ENCODE results near the gene TMEM221.

TMEM221 gene

DNA sequence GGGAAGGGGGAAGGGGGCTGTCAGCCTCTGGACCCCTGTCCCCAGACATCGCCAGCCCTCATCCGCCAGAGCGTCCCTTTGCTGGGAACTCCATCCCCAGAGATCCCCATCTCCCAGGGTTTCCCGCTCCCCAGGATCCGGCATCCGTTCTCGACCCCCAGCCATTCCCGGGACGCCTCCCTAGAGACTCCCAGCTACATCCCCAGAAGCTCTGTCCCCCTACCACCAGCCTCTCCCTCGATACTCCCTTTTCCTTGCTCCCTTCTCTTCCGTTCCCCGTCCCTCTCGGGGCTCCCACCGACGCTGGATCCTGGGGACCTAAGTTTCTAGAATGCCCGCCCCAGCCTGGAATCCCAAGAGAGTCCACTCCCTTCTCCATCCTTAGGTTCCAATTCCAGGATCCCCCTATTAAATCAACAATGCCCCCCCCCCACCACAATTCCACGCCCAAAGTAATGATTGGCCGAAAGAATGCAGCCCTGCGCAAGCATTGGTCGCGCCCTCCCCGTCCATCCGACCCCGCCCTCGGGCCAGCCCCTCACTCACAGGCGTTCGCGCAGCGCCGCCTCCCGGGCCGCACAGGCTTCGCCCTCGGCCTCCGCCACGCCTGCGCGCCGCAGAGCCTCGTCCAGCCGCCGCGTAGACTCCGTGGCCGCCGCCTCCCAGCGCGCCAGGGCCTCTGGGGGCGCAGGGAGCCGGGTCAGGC, 57.6 kb downstream of the TMEM221 start:
- Histone ChIP-seq H3K27me3 (peaks cover 13% of the 10 kb centered on the region), H3K36me3 (no peaks in the 10 kb centered on the region), H3K9me3 (no peaks in the 10 kb centered on the region), H3K4me1 (no peaks in the 10 kb centered on the region), H3K4me3 (ENCODE audit: low read depth, low read length) (peak overlapping the region; percentile 69)
- DNase-seq: peak; percentile 98
- TF ChIP-seq, protein P1, sequence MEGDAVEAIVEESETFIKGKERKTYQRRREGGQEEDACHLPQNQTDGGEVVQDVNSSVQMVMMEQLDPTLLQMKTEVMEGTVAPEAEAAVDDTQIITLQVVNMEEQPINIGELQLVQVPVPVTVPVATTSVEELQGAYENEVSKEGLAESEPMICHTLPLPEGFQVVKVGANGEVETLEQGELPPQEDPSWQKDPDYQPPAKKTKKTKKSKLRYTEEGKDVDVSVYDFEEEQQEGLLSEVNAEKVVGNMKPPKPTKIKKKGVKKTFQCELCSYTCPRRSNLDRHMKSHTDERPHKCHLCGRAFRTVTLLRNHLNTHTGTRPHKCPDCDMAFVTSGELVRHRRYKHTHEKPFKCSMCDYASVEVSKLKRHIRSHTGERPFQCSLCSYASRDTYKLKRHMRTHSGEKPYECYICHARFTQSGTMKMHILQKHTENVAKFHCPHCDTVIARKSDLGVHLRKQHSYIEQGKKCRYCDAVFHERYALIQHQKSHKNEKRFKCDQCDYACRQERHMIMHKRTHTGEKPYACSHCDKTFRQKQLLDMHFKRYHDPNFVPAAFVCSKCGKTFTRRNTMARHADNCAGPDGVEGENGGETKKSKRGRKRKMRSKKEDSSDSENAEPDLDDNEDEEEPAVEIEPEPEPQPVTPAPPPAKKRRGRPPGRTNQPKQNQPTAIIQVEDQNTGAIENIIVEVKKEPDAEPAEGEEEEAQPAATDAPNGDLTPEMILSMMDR (IDR thresholded peaks at IDR 0.05; ENCODE audit: low read depth, low read length): peak; percentile 56

DNA sequence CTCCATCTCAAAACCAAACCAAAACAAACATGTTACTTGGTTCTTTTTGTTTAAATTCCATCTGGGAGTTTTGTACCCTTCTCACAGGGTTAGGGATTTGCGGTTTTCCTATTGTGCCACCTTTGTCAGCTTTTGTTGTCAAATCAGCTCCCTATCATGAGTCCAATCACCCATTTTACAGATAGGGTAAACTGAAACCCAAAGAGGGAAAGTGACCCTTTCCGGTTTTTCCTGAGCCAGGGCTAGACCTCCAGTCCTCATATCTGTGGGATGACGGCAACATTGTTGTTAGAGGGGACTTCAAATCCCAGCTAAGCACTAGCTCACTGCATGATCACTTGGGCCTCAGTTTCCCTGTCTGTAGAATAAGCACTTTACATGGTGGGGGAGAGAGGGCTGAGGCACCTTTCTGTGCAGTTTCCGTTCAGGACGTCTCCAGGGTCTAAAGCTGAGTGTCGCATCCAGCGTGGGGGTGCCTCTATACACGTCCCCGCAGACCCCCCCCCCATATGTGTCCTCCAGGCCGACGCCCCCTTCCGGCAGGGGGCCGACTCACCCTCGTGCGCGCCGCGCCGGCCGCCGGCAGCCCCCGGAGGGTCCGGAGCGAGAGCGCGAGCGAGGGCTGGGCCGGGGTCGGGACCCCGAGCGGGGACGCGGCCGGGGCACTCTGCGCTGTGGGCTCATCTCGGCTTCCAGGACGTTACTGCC, 58.4 kb downstream of the TMEM221 start:
- H3K9me3 ChIP-seq: no peaks in the 10 kb centered on the region
- H3K36me3 ChIP-seq: no peaks in the 10 kb centered on the region
- peaks cover 13% of the 10 kb centered on the region for H3K27me3 ChIP-seq
- no peaks in the 10 kb centered on the region for H3K4me1 ChIP-seq
- no peak for DNase-seq
- TF ChIP-seq, protein P1 (IDR thresholded peaks at IDR 0.05; ENCODE audit: low read depth, low read length): peak; percentile 16
- H3K4me3 ChIP-seq (ENCODE audit: low read depth, low read length): peak overlapping the region; percentile 69

DNA sequence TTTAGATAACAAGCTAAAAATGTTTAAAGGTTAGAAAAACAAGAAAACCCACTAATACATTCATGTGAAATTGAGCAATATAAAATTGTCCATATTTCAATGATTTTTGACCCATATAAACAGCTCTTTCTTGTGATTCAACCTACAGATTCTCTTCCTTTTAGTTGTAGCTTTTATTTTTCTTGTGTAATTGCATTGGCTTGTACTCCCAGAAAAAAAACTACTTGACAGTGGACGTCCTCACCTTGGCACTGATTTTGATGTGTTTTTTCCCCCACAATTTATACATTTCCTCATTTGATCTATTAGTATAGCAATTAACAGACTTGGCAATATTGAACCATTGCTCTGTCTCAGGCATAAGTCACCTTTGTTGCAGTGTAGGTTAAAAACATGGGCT, 59.2 kb downstream of the TMEM221 start:
- no peak for DNase-seq
- Histone ChIP-seq H3K4me1 (no peaks in the 10 kb centered on the region), H3K27me3 (peaks cover 13% of the 10 kb centered on the region), H3K4me3 (ENCODE audit: low read depth, low read length) (no peak overlapping the region), H3K9me3 (no peaks in the 10 kb centered on the region), H3K36me3 (no peaks in the 10 kb centered on the region)
- TF ChIP-seq, protein P1 (IDR thresholded peaks at IDR 0.05; ENCODE audit: low read depth, low read length): no peak

DNA sequence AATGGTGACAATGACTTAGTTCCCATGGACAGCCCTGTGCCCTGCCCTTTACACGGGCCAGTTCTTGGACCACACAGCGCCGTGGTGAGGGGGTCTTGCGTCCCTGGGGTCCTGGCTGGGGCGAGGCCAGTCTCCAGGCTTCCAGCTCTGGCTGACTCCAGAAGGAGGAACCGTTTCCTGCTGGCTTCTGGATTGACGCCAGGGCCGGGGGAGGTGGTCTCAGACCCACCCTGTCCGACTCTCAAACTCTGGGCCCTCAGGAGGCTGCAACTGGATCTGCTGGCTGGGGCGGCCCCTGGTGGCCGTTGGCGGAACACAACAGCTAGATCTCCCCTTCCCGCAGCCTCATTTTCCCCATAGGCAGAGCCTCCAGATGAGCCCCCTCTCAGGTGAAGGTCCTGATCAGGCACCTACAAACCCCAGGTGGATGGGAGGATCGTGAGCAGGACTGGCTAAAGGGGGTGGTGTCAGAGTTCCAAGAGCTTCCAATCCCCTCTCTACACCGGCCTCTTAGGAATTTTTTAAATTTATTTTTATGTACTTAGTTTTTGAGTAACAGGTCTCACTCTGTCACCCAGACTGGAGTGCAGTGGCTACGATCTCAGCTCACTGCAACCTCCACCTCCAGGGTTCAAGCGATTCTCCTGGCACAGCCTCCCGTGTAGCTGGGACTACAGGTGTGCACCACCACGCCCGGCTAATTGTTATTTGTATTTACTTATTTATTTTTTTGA, 62.4 kb downstream of the TMEM221 start:
- TF ChIP-seq, protein P1 (IDR thresholded peaks at IDR 0.05; ENCODE audit: low read depth, low read length): peak; percentile 92
- peaks cover 5% of the 10 kb centered on the region for H3K27me3 ChIP-seq
- no peak overlapping the region for H3K4me3 ChIP-seq (ENCODE audit: low read depth, low read length)
- no peaks in the 10 kb centered on the region for H3K4me1 ChIP-seq
- DNase-seq: peak; percentile 83
- no peaks in the 10 kb centered on the region for H3K9me3 ChIP-seq
- no peaks in the 10 kb centered on the region for H3K36me3 ChIP-seq
